Sciatic nerve (tissue), 2 donors: ENCODE data around the gene GATAD2B. TPM values are rescaled to one million over a fixed set of nuclear protein-coding genes. Genes with fewer than 3 reads are reported as not detected.

Experiments
- ATAC-seq: fragments of 200-7000 bp; cut with Tn5 transposase; one replicate; pipeline ENCODE4 v1.9.1; 2020; ENCODE audit warnings: mild to moderate bottlenecking, moderate library complexity
- DNase-seq: peaks from one replicate; pipeline ENCODE4 v3.0.0-alpha.2; 2020; ENCODE audit warnings: low spot score
- intact Hi-C: fragments of 100-400 bp; cut with DNase I; formaldehyde crosslinking; loops from one replicate; pipeline ENCODE4 v1.14.2; 2022
- total RNA-seq: library from RNA; stranded (reverse); fragmentation: NEBNext Ultra II Directional; extraction: Animal tissue kit (Norgen Biotek cat#: 25700); gene quantifications from one replicate; pipeline ENCODE4 v1.2.1, GENCODE V29; 2021
- donor health status: DM: no; HTN: no; CAD: no.
- donor health status: DM: no; HTN: no; CAD: no.

GATAD2B gene
- total RNA-seq, 1 donor from 2014 or later = 59.6 TPM

DNA sequence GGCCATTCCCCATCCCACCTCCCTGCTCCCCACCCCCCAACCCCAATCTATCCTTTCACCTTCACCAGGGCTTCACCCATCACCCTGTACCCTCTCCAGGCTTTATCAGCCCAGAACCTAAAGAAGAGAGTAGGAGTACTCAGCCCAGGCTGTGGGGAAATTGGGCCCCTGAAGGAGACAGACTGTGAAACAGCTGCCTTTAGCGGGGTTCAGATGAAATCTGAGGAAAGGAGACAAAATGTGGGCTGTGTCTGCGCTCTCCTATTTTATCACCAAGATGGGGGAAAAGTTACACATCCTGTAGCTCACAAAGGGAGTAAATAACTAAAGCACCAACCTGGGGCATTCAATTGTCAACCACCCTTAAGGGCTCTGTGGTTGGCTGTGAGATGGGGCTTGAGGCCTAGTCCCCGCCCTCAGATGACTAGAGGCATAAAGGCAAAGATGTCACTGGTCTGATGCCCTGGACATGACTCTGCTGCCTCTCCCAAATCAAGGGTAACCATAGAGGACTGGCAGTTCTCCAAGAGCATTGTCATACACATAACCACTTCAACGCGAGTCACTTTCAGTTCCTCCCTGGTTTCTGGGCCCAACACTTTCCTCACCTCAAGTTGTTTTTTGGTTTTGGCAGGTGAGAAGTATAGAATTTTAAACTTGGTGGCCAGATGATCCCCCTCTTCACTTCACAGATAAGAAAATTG lies 117.6 kb downstream of the GATAD2B start:
- peak; percentile 82 for ATAC-seq

DNA sequence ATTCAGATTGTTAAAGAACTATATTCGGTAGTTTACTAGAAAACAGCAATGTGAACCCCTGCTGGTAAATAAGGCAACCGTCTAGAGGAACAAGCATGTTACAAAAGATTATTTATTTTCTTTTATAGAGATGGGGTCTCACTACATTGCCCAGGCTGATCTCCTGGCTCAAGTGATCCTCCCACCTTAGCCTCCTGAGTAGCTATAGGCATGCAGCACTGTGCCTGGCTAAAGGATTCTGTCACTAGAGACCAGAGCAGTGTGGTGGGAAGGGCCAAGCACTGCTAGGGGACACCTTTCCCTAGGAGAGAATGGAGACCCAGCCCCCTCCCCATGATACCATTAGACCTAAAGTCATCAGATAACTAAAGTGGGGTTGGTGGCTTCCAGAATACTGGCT lies 118.7 kb downstream of the GATAD2B start:
- intact Hi-C loops = no loop called here
- DNase-seq = no peak
- ATAC-seq = no peak

More for the DNA sequence above, 117.6 kb downstream of the GATAD2B start:
- DNase-seq = no peak
- intact Hi-C loops = no loop called here

DNA sequence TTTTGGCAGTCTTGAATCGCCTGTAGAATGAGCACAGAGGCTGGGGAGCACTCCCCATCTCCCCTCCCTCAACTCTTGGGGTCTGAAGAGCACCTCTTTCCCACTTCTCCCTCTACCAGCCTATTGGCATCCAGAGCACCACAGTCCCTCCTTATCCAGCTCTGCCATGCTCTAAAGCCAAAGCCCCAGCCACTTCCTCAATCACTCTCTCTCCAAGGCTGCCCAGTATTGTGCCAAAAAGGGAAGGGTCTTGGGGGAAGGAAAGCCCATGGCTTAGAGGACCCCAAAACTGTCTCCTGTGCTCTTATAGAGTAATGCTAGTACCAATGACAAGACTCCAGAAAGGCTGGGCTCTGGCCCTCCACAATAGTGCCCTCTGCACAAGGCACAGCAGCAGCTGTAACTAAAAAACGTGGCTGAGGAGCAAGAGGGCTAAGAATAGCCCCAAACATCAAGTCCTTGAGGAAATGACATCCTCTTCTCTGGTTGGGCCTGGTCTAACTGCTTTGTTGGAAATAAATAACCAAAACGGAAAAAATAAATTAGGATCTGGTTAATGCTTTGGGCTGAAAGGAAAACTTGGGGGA lies 119.2 kb downstream of the GATAD2B start:
- no peak for ATAC-seq
- no peak for DNase-seq
- intact Hi-C loops = no loop called here

DNA sequence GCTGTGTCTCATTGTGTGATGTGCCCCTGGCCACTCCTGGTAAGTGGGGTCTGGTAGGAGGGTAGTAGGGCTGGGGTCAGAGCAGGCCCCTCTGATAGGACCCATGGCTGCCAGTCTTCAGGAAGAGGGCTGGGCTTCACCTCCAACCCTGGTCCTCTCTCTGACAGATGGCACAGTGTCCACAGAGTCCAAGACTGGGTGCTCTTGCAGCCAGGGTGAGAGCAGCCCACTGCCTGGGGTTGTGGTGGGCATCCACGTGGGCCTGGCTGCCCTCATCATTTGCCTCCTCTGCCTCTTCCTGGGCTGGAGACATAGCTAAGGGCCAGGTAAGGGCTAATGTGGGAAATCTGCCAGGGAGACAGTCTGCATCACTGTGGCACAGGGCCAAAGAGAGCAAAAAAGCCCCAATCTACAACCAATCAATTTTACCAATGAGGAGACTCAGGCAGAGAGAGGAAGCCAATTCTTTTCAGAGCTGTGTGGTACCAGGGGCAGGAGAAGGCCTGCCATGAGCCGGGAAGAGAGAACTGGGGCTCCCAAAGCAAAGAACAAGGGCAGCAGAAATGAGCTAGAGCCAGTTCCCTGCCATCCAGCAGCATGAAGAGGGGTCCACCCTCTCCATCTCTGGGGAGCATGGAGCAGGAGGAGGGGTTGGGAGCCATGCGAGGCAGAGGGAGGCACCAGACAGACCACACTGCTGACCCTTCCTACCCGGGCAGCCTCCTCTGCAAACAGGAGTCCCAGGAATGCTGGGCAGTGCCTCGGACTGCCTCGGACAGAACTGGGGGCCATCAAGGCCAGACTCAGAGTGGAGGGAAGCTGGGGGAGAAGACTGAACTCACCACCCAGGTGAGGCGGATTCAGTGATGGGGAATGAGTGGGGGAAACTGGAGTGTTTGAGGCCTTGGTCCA lies 120.7 kb downstream of the GATAD2B start:
- intact Hi-C loops = no loop called here

DNA sequence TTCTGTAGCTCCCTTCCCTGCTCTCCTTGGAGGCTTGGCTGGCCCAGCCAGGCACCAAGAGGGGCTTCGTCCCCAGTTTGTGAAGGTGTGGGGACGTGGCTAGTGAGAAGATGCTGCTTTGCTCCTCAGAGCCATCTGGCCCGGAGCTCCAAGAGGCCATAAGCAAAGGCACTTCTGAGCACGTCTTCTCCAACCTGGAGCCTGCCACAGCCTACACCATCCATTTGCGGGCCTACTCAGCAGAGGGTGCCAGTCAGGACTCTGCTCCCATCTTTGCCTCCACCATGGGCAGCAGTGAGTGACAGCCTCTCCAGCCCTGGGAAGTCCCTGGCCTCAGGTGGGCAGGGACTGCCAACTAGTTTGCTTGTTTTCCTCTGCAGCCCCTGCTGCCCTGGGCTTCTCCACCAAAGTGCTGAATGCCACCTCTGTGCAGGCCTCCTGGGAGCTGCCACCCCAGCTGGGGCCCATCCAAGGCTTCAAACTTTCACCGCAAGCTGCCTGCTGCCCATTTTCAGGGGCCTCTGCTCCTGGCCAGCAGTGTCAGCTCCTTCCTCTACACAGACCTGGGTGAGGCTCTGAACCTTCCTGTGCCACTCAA lies 121.6 kb downstream of the GATAD2B start:
- intact Hi-C loops = no loop called here
- ATAC-seq = no peak
- no peak for DNase-seq

More for the DNA sequence above, 120.7 kb downstream of the GATAD2B start:
- DNase-seq (no peak), ATAC-seq (no peak)

DNA sequence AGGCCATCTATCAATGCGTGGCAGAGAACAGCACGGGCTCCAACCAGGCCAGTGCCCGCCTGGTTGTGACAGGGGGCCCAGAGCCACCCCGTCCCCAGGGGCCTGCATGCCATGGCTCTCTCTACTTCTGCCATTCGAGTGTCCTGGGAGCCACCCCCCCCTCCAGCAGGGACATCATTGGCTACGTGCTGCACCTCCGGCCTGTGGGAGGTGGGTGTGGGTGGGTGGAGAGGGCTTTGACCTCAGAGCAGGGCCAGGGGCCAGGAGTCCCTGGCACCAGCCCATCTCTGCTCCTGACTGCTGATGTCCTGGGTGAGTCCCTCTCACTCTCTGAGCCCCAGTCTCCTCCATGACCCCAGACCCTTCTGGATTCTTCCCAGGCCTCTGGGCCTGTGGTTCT lies 122.3 kb downstream of the GATAD2B start:
- intact Hi-C loops = no loop called here
- DNase-seq (no peak), ATAC-seq (no peak)

DNA sequence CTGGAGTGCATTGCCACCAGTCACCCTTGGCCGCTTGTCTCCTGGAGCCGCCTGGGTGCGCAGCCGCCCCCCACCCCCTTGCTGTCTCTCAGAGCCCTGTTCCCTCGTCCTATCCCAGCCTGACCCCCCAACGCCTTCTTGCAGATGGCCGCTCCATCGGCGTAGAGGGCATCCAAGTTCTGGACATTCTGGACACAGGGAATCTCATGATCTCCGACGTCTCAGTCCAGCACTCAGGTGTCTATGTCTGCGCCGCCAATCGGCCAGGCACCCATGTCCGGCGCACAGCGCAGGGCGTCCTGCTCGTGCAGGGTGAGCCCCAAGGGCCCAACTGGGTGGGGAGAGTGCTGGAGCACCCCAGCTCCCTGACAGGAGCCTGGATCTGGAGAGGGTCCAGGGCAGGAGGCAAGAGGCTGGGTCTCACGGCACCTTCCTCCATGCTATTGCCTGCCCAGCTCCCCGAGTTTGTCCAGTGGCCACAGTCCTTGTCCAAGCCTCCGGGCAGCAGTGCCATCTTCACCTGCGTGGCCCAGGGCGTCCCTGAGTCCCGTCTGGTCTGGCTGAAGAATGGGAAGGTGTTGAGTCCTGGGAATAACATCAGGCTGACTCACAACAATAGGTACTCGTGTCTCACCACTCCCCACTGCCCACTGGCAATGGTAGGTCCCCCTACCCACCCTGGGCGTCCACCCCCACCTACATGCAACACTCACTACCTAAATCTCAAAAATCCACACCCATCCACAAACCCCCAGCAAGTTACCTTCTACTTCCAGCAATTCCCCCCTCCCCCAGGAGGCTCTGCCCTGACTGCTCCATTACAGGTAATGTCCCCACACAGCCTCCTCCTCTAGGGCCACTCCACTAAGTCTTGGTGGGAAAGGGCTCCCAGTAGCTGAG lies 123.0 kb downstream of the GATAD2B start:
- ATAC-seq = no peak
- intact Hi-C loops = no loop called here
- no peak for DNase-seq

DNA sequence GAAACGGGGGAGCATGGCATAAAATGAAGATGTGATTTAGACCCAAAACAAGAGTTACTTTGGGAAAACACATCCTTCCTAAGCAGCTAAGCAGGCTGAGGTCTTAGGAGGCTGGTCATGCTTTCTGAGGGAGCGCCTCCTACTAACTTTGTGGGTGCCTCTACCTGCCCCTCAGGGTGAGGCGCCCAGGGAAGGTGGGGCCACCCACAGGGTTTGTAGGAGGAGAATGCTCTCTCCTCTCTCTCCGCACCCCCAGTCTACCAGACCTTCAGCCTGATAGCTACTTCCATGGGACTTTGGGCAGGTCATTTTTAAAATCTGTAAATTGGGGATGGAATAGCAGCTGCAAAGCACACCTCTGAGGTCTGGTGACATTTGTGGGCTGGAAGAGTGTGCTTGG lies 123.8 kb downstream of the GATAD2B start:
- DNase-seq = no peak
- ATAC-seq = no peak
- intact Hi-C loops = no loop called here

DNA sequence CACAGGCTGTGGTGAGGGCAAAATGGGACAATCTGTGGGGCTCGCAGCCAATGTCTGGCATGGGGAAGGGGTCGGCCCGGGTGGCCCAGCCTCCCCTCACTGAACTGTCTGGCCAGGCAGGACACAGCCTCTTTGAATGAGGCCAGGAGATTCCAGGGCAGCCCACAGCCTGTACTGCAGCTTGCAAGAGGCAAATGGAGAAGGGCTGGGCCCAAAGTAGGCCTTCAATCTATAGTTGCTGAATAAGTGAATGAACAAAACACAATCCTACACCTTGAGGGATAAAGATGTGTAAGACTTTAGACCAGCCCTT lies 124.3 kb downstream of the GATAD2B start:
- no peak for DNase-seq
- no peak for ATAC-seq
- intact Hi-C loops = no loop called here

DNA sequence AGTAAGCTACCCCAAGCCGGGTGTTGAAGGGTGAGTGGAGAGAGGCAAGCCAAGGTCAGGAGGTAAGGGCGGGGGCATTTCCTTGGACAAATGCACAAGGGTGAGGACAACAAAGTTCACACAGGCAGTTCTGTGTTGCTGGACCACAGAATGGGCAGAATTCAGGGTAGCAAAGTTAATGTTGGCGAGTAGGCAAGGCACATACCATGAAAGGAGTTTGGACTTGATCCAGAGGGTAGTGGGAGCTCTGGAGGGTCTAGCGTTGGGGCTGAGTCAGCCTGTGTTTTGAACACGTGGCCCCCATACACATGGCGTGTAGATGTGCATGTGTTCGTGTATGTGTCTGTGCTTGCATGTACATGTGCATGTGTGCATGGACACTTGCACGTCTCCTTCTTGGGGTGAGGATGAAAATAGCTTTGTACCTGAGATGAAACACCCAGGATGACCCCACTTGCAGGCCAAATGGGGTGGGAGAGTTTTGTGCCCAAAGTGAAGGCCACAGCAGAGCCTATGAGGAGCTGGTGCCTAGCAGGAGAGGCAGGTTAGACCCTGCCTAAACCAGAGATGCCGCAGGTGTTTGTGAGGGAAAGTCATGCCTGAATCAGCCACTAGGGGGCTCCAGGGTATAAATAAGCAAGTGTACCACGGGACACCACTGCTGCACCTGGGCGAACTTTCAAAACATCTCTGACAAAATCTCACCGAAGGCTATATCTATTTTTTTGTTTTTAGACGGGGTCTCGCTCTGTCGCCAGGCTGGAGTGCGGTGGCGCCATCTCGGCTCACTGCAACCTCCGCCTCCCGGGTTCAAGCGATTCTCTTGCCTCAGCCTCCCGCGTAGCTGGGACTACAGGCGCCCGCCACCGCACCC lies 125.7 kb downstream of the GATAD2B start:
- peak; percentile 61 for ATAC-seq
- intact Hi-C loops = no loop called here
- peak; percentile 91 for DNase-seq

DNA sequence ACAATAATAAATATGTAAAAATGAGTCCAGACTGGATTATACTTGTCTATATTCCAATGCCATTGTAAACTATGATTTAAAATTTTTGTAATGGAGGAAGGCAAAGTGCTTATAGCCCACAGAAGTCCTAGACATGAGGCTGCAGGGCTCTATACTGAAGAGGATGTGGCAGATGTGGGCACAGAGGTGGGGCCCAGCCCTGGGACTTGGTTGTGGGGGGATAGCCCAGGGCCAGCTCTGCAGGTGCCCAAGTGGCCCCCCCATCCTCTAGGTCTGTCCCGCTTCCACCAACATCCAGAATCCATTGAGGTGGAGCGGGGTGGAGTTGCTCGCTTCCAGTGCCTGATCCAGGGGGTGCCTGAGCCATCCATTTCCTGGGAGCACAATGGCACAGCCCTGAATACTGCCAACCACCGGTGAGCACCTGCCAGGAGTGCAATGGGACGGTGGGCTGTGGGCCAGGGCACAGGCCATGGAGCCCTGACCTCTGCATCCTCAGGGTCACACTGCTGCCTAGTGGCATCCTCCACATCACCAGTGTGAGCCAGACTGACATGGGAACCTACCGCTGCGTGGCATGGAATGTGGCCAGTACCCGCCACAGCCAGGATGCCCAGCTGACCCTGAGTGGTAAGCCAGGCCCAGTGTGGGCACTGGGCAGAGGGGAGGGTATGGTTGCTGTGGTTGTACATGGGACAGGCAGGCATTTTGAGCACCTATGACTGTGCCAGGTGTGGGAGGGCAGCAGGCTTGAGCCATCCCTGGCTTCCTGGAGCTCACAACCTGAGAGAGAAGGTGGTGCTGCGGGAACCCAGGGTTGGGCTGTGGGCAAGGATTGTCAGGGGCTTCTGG lies 126.6 kb downstream of the GATAD2B start:
- ATAC-seq = no peak
- no peak for DNase-seq
- intact Hi-C loops = no loop called here

DNA sequence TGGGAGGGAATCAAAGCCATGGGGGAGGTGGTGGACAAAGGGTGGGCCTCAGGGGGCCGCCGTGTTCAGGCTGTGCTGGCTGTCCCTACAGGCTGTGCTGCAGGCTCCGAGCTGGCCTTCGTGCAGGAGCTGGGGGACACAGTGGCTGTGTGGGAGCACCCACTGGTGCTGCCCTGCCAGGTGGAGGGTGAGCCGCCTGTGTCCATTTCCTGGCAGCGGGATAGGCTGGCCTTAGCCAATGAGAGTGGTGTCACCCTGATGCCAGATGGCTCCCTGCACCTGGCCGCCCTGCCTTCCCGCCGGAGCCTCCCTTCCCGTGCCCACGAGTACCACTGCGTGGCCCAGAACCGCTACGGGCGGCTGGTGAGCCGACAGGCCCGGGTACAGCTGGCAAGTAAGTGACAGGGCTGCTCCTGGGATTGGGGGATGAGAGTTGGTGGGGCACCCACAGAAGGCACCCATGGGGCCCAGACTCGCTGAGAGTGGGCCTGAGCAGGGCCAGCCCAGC lies 127.4 kb downstream of the GATAD2B start:
- intact Hi-C loops = no loop called here
- DNase-seq = no peak
- no peak for ATAC-seq

DNA sequence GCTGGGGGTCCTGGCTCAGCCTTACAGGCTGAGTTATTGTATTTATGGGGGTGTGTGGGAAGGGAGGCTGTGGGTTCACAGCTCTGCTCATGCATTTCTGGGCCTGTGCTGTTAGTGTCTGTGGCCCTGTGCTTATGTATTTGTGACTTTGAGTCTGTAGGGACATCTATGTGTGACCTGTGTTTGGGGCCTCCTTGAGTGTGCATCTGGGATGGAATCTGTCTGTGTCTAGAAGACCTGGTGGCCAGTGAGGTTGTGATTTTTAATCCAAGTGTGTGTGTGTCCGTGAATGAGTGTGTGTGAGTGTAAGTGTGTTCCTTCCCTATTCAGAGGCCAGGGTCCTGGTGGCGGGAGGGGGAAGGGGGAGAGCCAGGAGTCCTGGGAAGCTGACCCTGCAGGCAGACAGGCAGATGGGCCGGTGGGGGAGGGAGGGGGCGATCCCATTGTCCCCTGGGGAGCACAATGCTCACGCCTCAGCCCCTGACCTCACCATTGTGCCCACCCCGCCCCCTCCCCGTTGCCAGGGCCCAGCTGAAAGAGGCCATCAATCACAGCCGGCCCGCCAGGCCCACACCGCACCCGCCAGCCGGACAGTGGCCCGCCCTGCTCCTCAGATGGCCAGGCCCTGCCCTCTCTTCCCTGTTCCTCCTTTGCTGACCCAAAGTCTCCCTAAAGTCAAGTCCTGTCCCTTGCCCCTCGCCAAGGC lies 128.0 kb downstream of the GATAD2B start:
- DNase-seq (no peak), ATAC-seq (no peak)

DNA sequence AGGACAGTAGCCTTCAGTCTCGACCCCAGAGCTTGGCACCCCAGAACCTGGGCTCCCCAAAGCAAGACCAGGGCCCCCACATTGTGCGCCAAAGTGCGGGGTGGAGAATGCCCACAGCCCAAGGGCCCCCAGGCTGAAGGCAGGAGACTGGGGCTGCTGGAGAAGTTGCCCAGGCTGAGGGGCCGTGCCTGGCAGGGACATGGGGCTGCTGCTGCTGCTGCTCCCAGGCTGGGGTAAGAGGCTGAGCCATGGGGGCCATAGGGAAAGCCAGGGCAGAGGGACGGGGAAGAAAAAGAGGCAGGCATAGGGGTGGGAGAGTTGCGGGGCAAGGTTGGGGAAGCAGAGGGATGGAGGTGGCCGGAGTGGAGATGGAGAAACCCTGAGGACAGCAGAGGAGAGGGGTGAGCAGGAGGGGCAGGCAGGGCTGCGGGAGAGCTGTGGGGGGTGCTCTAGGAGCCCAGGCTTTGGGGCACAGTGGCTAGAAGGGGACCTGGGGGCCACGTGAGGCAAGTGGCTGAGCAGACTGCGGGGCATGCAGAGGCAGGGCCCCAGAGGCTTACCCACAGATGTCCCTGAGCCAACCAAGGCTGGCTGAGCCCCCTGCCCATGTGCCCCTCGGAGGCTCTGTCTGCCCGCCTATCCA lies 128.7 kb downstream of the GATAD2B start:
- peak; percentile 56 for DNase-seq
- no peak for ATAC-seq
- intact Hi-C loops = loop anchor here (5.0 kb wide), 1 partner anchor 188 kb away; no protein-coding TSS in a partner anchor

More for the DNA sequence above, 128.0 kb downstream of the GATAD2B start:
- intact Hi-C loops = loop anchor here (5.0 kb wide), 1 partner anchor 188 kb away; no protein-coding TSS in a partner anchor

DNA sequence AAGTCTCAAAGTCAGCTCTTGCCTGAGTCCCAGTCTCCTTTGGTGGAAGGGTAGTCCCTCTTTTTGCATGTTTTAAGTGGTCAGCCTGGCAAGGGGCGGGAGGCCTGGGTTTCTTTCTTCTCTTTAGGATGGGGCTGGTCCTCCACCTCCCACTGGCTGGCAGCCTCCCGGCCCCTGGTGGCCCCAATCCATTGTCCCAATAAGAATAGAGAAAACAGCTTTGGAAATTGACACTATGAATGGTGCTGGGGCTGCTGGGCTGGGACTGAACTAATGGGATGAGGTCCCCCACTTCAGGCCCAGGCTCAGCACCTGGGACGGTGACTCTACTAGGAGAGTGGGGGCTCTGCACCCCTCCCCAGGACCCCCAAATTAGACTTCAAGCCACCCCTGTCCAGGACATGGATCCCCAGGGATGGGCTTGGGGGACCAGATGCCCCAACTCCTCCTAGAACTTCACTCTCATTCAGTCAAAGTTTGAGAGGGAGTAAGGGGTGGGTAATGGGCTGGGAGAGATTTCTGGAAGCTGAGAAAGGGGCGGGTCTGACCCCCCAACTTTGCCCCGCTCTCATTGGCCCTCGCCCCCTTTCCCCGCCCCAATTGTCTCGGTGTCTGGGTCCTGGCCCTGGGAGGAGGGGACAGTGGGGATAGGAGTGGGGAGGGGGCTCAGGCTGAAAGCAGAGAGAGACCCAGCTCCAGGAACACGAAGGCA lies 129.4 kb downstream of the GATAD2B start:
- no peak for ATAC-seq
- DNase-seq = peak; percentile 45
- intact Hi-C loops = loop anchor here (5.0 kb wide), 1 partner anchor 189 kb away; no protein-coding TSS in a partner anchor
